Muscle of arm (tissue), 12 donors: ENCODE measurements around the gene UPK1B. TPM values are rescaled to one million over a fixed set of nuclear protein-coding genes. Genes with fewer than 3 reads are reported as not detected.

ENCODE experiments used
- DNase-seq: peaks from one replicate; pipeline ENCODE4 v3.0.0-alpha.2; 2013
- polyA plus RNA-seq, 12 donors: library from polyadenylated mRNA; unstranded; fragments of 120-200 nt; gene quantifications; one replicate each; pipeline ENCODE4 v1.2.1, GENCODE V29; 2013; ENCODE audit not compliant: insufficient read length in 12 of 12

UPK1B gene
- polyA plus RNA-seq, 12 donors = 0.34 to 46.8 (median 12.2) TPM; not detected in 7

DNA sequence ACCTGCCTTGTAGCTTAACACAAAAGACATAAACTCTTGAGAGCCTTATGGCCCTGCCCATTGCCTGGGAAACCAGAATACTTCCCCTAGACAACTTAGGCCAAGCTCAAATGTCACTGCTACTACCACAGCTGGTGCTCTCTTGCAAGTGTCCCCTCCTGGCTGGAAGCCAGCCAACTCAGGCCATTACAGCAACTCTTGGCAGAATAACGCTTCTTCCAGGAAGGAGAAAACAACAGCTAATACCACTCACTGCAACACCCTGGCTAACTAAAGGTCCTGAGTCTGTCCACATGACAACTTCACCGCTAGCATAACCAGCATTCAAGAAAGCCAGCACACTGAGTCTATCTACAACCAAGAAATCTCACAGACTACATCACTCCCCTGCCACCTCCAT lies 72.4 kb downstream of the UPK1B start:
- no peak for DNase-seq

Other genes starting within 250 kb of the UPK1B start
- gene IGSF11, start 138.8 kb upstream of the UPK1B start, polyA plus RNA-seq = 1 to 10 TPM in 10 of 12 donors, not detected in 2; 1.5 to 5.8 (median 2.7) TPM
- gene TEX55, start 27.4 kb upstream of the UPK1B start, polyA plus RNA-seq = not detected
- 10 to 100 TPM in 9 of 12 donors, 1 to 10 TPM in 2, not detected in 1; 8.9 to 20.5 (median 12.8) TPM for gene B4GALT4, start 67.3 kb downstream of the UPK1B start, polyA plus RNA-seq
- gene ARHGAP31, start 120.8 kb downstream of the UPK1B start, polyA plus RNA-seq = 10 to 100 TPM in 10 of 12 donors, 1 to 10 TPM in 1, not detected in 1; 9.2 to 27.1 (median 12.3) TPM